ENCODE data around the gene BANF1. TPM values are rescaled to one million over a fixed set of nuclear protein-coding genes. Genes with fewer than 3 reads are reported as not detected.
A peak's percentile ranks its signal among the peaks of the same experiment; 100 is the strongest.

BANF1 gene
- total and polyA plus RNA-seq, 2 of the 13 experiments (the other 11 are each of a cell fraction or from before 2014, with no cell fraction given): 40.5 to 86.5 TPM

- 0 out of 2 replicates have a peak, but pooled peaks have one; percentile 71 for TF ChIP-seq ONECUT2 (CRISPR knock-in tag; IDR thresholded peaks at IDR 0.05)
- no peak for TF ChIP-seq ZBTB44 (CRISPR knock-in tag; IDR thresholded peaks at IDR 0.05)
- TF ChIP-seq SKI (IDR thresholded peaks at IDR 0.05; ENCODE audit: partially characterized antibody): peak; percentile 51
- TF ChIP-seq ZFP36L1 (CRISPR knock-in tag; IDR thresholded peaks at IDR 0.05): 0 out of 2 replicates have a peak, but pooled peaks have one; percentile 29
- TF ChIP-seq DMTF1 (CRISPR knock-in tag; IDR thresholded peaks at IDR 0.05): peak; percentile 26; the same call in 1 of the 2 replicates
- TF ChIP-seq ZNF788 (CRISPR knock-in tag; IDR thresholded peaks at IDR 0.05; ENCODE audit: borderline replicate concordance): peak; percentile 80; the same call in 1 of the 2 replicates
- TF ChIP-seq KMT2B (CRISPR knock-in tag; IDR thresholded peaks at IDR 0.05): peak; percentile 85
- peak; percentile 61 for TF ChIP-seq SP5 (CRISPR knock-in tag; IDR thresholded peaks at IDR 0.05; ENCODE audit: borderline replicate concordance, low read depth)
- TF ChIP-seq PBX3 (CRISPR knock-in tag; IDR thresholded peaks at IDR 0.05; ENCODE audit: borderline replicate concordance): no peak
- no peak; the same call in 1 of the 2 replicates for TF ChIP-seq MYNN (CRISPR knock-in tag; IDR thresholded peaks at IDR 0.05; ENCODE audit: low read depth)
- TF ChIP-seq SRSF1 (optimal IDR thresholded peaks at IDR 0.05; ENCODE audit: low read depth, low read length): peak; percentile 73
- no peak for TF ChIP-seq ZNF570 (CRISPR knock-in tag; IDR thresholded peaks at IDR 0.05; ENCODE audit: borderline replicate concordance)
- TF ChIP-seq ZNF652 (CRISPR knock-in tag; IDR thresholded peaks at IDR 0.05; ENCODE audit: borderline replicate concordance, low read depth): no peak
- TF ChIP-seq GATAD2A (CRISPR knock-in tag; IDR thresholded peaks at IDR 0.05): no peak; the same call in 1 of the 2 replicates
- TF ChIP-seq SSRP1 (CRISPR knock-in tag; IDR thresholded peaks at IDR 0.05): no peak
- TF ChIP-seq AGO2 (optimal IDR thresholded peaks at IDR 0.05; ENCODE audit: low read depth, low read length): peak; percentile 78
- TF ChIP-seq ZNF317 (CRISPR knock-in tag; IDR thresholded peaks at IDR 0.05): no peak; the same call in 1 of the 2 replicates
- peak; percentile 73; the same call in 1 of the 2 replicates for TF ChIP-seq MEIS1 (CRISPR knock-in tag; IDR thresholded peaks at IDR 0.05; ENCODE audit: borderline replicate concordance)
- TF ChIP-seq CHCHD3 (CRISPR knock-in tag; IDR thresholded peaks at IDR 0.05): no peak
- no peak for TF ChIP-seq ZNF280D (CRISPR knock-in tag; IDR thresholded peaks at IDR 0.05)
Measured at GRCh38 chr11:66051766-66052663, 49.7 kb downstream of the BANF1 start, which contains the start of gene SF3B2 (continued).

Data from HepG2 (cell line).